LNCaP clone FGC (cell line): Measurements from ENCODE around the gene AJM1.

Experiments used
- DNase-seq: peaks from one replicate; pipeline ENCODE4 v3.0.0-alpha.2; 2011; ENCODE audit warnings: low read depth
- H3K4me3 ChIP-seq: 2 replicates; pipeline ENCODE4 v1.5.1; 2011; ENCODE audit warnings: mild to moderate bottlenecking, low read depth, low read length, control low read depth
- CTCF ChIP-seq: IDR thresholded peaks from 2 replicates; pipeline ENCODE4 v1.5.1; 2012; ENCODE audit warnings: mild to moderate bottlenecking; ENCODE audit not compliant: control insufficient read depth, insufficient read depth; ENCODE audit errors: extremely low read depth

The AJM1 gene

GRCh38 chr9:136846376-136847087, 4.3 kb downstream of the AJM1 start:
- no peak overlapping the region for H3K4me3 ChIP-seq
- TF ChIP-seq CTCF, result no peak
- DNase-seq, result no peak

- DNase-seq, result no peak
- no peak for TF ChIP-seq CTCF
- H3K4me3 ChIP-seq, result peak overlapping the region; percentile 99
Measured at GRCh38 chr9:136847088-136847825, 5.0 kb downstream of the AJM1 start.

- no peak for TF ChIP-seq CTCF
- peak overlapping the region; percentile 99 for H3K4me3 ChIP-seq
- DNase-seq, result peak; percentile 58
Measured at GRCh38 chr9:136847826-136848392, 5.6 kb downstream of the AJM1 start.

GRCh38 chr9:136848393-136849037, 6.2 kb downstream of the AJM1 start:
- no peak for DNase-seq
- TF ChIP-seq CTCF, result no peak
- H3K4me3 ChIP-seq, result peak overlapping the region; percentile 99

GRCh38 chr9:136849038-136849959, 7.0 kb downstream of the AJM1 start, which contains the start of gene PHPT1:
Gene PHPT1 (plus strand): TSS chr9:136849409. CDS start chr9:136849431, 22 bp downstream.
- DNase-seq, result peak; percentile 97
- peak within 1 kb of the TSS; percentile 99 for H3K4me3 ChIP-seq
- no peak for TF ChIP-seq CTCF
